Right lobe of liver (tissue), 6 donors: ENCODE measurements around the gene HOPX. TPM values are rescaled to one million over a fixed set of nuclear protein-coding genes. Genes with fewer than 3 reads are reported as not detected.

Experiments
- ATAC-seq, 4 donors: fragments of 200-7000 bp; cut with Tn5 transposase; one replicate each; pipeline ENCODE4 v1.9.1; 2020; ENCODE audit warnings: mild to moderate bottlenecking in 4 of 4, moderate library complexity in 4 of 4
- DNase-seq, 3 donors: peaks; one replicate each; pipeline ENCODE4 v3.0.0-alpha.2; 2020
- H3K27ac ChIP-seq, 3 donors: fragments of 200-600 bp; one replicate each; pipeline ENCODE4 v1.8.0; 2022
- H3K27me3 ChIP-seq, 2 donors: fragments of 200-600 bp; one replicate each; pipeline ENCODE4 v1.8.0; 2022
- H3K36me3 ChIP-seq, 4 donors: fragments of 200-600 bp; sonication (generic) in 1 of 4; one replicate each; pipeline versions ENCODE4 v1.5.1 to v1.8.0; 2017 to 2022; ENCODE audit warnings: control low read depth in 1 of 4
- H3K4me1 ChIP-seq, 4 donors: fragments of 200-600 bp; sonication (generic) in 1 of 4; one replicate each; pipeline versions ENCODE4 v1.5.1 to v1.8.0; 2017 to 2022; ENCODE audit warnings: control low read depth in 1 of 4
- H3K4me3 ChIP-seq, 3 donors: fragments of 200-600 bp; one replicate each; pipeline ENCODE4 v1.8.0; 2022
- H3K9me3 ChIP-seq, 4 donors: fragments of 200-600 bp; sonication (generic) in 1 of 4; one replicate each; pipeline versions ENCODE4 v1.5.1 to v1.8.0; 2017 to 2022; ENCODE audit warnings: control low read depth in 1 of 4
- CTCF ChIP-seq, 4 donors: fragments of 200-600 bp in 3 of 4; fragments of 450-650 bp in 1 of 4; IDR thresholded peaks; one replicate each; pipeline versions ENCODE4 v1.5.1 to v1.8.0; 2016 to 2022; ENCODE audit warnings: antibody characterized with exemption in 4 of 4, mild to moderate bottlenecking in 2 of 4
- POLR2A ChIP-seq: fragments of 450-650 bp; IDR thresholded peaks from one replicate; pipeline ENCODE4 v1.6.1; 2017; ENCODE audit warnings: antibody characterized with exemption, mild to moderate bottlenecking
- WGBS: methylation state at CpG from one replicate; pipeline ENCODE4 v1.1.6; 2018; ENCODE audit warnings: low coverage, low lambda C conversion rate; ENCODE audit not compliant: insufficient coverage; ENCODE audit errors: missing lambda C conversion rate; 5-methylcytosine and 5-hydroxymethylcytosine counted together
- intact Hi-C, 2 donors: fragments of 100-400 bp; cut with DNase I; formaldehyde crosslinking; loops; one replicate each; pipeline versions ENCODE4 v1.11.2 to v1.14.1; 2022
- total RNA-seq, 6 experiments: library from RNA; depleted of rRNA in 2 of 6; stranded (reverse); fragments of >200 nt in 2 of 6; fragmentation: NEBNext Ultra II Directional in 3 of 6; extraction: Animal tissue kit (Norgen Biotek cat#: 25700) in 3 of 6; gene quantifications; one replicate each; pipeline versions ENCODE4 v1.1.0 to v1.2.4, GENCODE V29; 2016 to 2023
- donor health status: DM: no; HTN: yes; CAD: no.
- donor health status: DM: no; HTN: no; CAD: no.
- donor health status: DM: no; HTN: no; CAD: no.
- donor health status: DM: no; HTN: yes; CAD: no.
- donor health status: DM: no; HTN: yes; CAD: no.

Gene HOPX
- total RNA-seq, 6 experiments from 2014 or later = 0.27 to 0.80 (median 0.42) TPM; not detected in 3

- no peak overlapping the region for H3K27ac ChIP-seq
- no peak for TF ChIP-seq CTCF (IDR thresholded peaks at IDR 0.05)
- no peak for TF ChIP-seq POLR2A
- H3K27me3 ChIP-seq = no peaks in the 10 kb centered on the region
- no peaks in the 10 kb centered on the region for H3K9me3 ChIP-seq
- DNase-seq (peak in 1 of 3 donors; percentile 23), ATAC-seq (peak; percentile 13 to 44 (median 34))
- H3K36me3 ChIP-seq = no peaks in the 10 kb centered on the region
- H3K4me1 ChIP-seq = peaks cover 0 to 6% (median 0%) of the 10 kb centered on the region in 4 donors
- 1% methylated on average over 24 of the region's 79 CpGs for WGBS
- peak overlapping the region; percentile 23 to 42 (median 26) for H3K4me3 ChIP-seq
- intact Hi-C loops = no loop called here
Observed at GRCh38 chr4:56655627-56656345, 25.3 kb downstream of the HOPX start.

- H3K27me3 ChIP-seq = no peaks in the 10 kb centered on the region
- WGBS = under 1% methylated on average over 24 of the region's 28 CpGs
- TF ChIP-seq CTCF (IDR thresholded peaks at IDR 0.05) (no peak), POLR2A (no peak)
- H3K9me3 ChIP-seq = no peaks in the 10 kb centered on the region
- H3K4me3 ChIP-seq = peak overlapping the region; percentile 23 to 42 (median 26)
- ATAC-seq = peak; percentile 23 to 39 (median 34)
- H3K4me1 ChIP-seq = peaks cover 0 to 6% (median 0%) of the 10 kb centered on the region in 4 donors
- peak in 1 of 3 donors; percentile 28 for DNase-seq
- no peaks in the 10 kb centered on the region for H3K36me3 ChIP-seq
- intact Hi-C loops = no loop called here
- H3K27ac ChIP-seq = no peak overlapping the region
Observed at GRCh38 chr4:56655209-56655626, 25.9 kb downstream of the HOPX start.

- Histone ChIP-seq H3K27ac (no peak overlapping the region), H3K4me3 (no peak overlapping the region), H3K36me3 (no peaks in the 10 kb centered on the region), H3K9me3 (no peaks in the 10 kb centered on the region), H3K27me3 (no peaks in the 10 kb centered on the region), H3K4me1 (peaks cover 0 to 6% (median 0%) of the 10 kb centered on the region in 4 donors)
- WGBS = 16% methylated on average over 4 of the region's 4 CpGs
- DNase-seq (no peak), ATAC-seq (no peak)
- no peak for TF ChIP-seq CTCF (IDR thresholded peaks at IDR 0.05)
- TF ChIP-seq POLR2A = no peak
- intact Hi-C loops = no loop called here
Observed at GRCh38 chr4:56654238-56654632, 26.9 kb downstream of the HOPX start.

GRCh38 chr4:56653461-56654237, 27.4 kb downstream of the HOPX start:
- no peak for DNase-seq
- ATAC-seq = peak in 2 of 4 donors; percentile 6 to 23
- TF ChIP-seq CTCF (IDR thresholded peaks at IDR 0.05) (no peak), POLR2A (no peak)
- Histone ChIP-seq H3K27ac (no peak overlapping the region), H3K27me3 (no peaks in the 10 kb centered on the region), H3K4me3 (no peak overlapping the region), H3K36me3 (no peaks in the 10 kb centered on the region), H3K4me1 (peaks cover 0 to 6% (median 0%) of the 10 kb centered on the region in 4 donors), H3K9me3 (no peaks in the 10 kb centered on the region)
- intact Hi-C loops = no loop called here
- WGBS = 21% methylated on average over 1 of the region's 1 CpG
